Measurements from ENCODE around the gene AASS. TPM values are rescaled to one million over a fixed set of nuclear protein-coding genes. Genes with fewer than 3 reads are reported as not detected.

The AASS gene
- total and polyA plus RNA-seq, 4 donors = 10.8 to 95.4 (median 24.3) TPM

DNA sequence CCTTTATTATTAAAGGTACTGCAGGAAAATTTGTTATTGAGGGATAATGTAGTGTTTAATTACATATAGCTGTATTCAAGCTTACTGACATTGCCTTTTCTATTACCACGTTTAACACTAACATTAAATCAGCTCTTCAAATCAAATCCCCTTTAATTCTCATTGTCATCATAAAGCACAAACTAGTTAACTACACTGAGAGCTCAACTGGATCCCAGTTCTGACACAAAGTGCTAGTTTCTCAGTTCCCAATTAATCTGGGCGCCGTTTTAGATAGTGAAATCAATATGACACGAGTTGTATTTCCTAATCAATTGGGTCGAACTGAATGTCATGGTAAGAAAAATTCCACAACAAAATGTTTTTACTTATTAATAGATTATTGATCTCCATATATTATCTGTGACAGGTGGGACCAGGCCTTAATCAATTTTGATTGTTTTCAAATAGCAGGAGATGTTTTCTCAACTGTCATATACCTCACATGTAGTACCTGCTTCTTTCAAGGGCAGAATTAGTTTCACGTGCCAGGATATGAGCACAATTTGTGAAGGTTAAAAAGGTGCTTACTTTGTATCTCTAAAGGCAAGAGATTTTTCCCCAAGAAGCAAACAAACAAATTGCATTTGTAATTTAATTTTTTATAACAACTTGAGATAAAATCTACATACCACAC, 71.0 kb downstream of the AASS start:
- 81% methylated on average over 6 of the region's 6 CpGs for WGBS
- TF ChIP-seq FOXA1 (IDR thresholded peaks at IDR 0.05) = no peak
- TF ChIP-seq GABPA (IDR thresholded peaks at IDR 0.05 in 1 of 2, conservative IDR thresholded peaks at IDR 0.05 in 1 of 2) = no peak
- no peak for TF ChIP-seq ZBTB33 (IDR thresholded peaks at IDR 0.05)
- TF ChIP-seq, protein P1, sequence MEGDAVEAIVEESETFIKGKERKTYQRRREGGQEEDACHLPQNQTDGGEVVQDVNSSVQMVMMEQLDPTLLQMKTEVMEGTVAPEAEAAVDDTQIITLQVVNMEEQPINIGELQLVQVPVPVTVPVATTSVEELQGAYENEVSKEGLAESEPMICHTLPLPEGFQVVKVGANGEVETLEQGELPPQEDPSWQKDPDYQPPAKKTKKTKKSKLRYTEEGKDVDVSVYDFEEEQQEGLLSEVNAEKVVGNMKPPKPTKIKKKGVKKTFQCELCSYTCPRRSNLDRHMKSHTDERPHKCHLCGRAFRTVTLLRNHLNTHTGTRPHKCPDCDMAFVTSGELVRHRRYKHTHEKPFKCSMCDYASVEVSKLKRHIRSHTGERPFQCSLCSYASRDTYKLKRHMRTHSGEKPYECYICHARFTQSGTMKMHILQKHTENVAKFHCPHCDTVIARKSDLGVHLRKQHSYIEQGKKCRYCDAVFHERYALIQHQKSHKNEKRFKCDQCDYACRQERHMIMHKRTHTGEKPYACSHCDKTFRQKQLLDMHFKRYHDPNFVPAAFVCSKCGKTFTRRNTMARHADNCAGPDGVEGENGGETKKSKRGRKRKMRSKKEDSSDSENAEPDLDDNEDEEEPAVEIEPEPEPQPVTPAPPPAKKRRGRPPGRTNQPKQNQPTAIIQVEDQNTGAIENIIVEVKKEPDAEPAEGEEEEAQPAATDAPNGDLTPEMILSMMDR (IDR thresholded peaks at IDR 0.05; ENCODE audit: low read depth, low read length, missing input control) = no peak

DNA sequence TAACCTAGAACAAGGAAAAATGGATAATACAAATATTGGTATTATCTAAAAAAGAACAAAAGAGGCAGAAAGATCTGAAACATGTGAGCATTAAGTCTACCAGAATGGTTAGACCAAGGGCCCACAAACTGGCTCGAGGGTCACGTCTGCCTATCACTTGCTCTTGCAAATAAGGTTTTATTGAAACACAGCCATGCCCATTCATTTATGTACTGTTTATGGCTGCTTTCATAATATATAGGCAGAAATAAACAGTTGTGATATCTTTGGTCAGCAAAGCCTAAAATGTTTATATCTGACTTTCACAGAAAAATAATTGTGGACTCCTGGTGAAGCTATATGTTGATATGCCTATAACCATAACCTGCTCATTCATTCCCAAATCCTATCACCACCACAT, 71.8 kb downstream of the AASS start:
- H3K9me3 ChIP-seq (ENCODE audit: control insufficient read depth in 4 of 4, low read length in 3 of 4) = no peaks in the 10 kb centered on the region
- TF ChIP-seq RXRA (IDR thresholded peaks at IDR 0.05) = no peak
- no peak for TF ChIP-seq GABPA (IDR thresholded peaks at IDR 0.05 in 1 of 2, conservative IDR thresholded peaks at IDR 0.05 in 1 of 2)
- TF ChIP-seq JUND (IDR thresholded peaks at IDR 0.05) = no peak
- TF ChIP-seq, protein P2, sequence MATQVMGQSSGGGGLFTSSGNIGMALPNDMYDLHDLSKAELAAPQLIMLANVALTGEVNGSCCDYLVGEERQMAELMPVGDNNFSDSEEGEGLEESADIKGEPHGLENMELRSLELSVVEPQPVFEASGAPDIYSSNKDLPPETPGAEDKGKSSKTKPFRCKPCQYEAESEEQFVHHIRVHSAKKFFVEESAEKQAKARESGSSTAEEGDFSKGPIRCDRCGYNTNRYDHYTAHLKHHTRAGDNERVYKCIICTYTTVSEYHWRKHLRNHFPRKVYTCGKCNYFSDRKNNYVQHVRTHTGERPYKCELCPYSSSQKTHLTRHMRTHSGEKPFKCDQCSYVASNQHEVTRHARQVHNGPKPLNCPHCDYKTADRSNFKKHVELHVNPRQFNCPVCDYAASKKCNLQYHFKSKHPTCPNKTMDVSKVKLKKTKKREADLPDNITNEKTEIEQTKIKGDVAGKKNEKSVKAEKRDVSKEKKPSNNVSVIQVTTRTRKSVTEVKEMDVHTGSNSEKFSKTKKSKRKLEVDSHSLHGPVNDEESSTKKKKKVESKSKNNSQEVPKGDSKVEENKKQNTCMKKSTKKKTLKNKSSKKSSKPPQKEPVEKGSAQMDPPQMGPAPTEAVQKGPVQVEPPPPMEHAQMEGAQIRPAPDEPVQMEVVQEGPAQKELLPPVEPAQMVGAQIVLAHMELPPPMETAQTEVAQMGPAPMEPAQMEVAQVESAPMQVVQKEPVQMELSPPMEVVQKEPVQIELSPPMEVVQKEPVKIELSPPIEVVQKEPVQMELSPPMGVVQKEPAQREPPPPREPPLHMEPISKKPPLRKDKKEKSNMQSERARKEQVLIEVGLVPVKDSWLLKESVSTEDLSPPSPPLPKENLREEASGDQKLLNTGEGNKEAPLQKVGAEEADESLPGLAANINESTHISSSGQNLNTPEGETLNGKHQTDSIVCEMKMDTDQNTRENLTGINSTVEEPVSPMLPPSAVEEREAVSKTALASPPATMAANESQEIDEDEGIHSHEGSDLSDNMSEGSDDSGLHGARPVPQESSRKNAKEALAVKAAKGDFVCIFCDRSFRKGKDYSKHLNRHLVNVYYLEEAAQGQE (IDR thresholded peaks at IDR 0.05) = no peak
- TF ChIP-seq SP1 (IDR thresholded peaks at IDR 0.05) = no peak
- H3K9ac ChIP-seq (ENCODE audit: low read depth in 1 of 2, low read length in 2 of 2) = no peak overlapping the region
- no peak overlapping the region for H3K27ac ChIP-seq (ENCODE audit: low read depth in 1 of 2, low read length in 2 of 2)
- H3K4me1 ChIP-seq (ENCODE audit: control insufficient read depth in 4 of 4, insufficient read depth in 4 of 4, low read length in 3 of 4) = no peaks in the 10 kb centered on the region
- H3K4me3 ChIP-seq (ENCODE audit: low read depth in 1 of 3, low read length in 3 of 3) = no peak overlapping the region
- no peaks in the 10 kb centered on the region for H3K27me3 ChIP-seq (ENCODE audit: control insufficient read depth in 4 of 4, insufficient read depth in 4 of 4, low read length in 3 of 4)
- H3K36me3 ChIP-seq (ENCODE audit: control insufficient read depth in 4 of 4, insufficient read depth in 3 of 4, low read depth in 1 of 4, low read length in 3 of 4) = peaks cover 4 to 25% (median 15%) of the 10 kb centered on the region in 4 donors
- 88% methylated on average over 2 of the region's 2 CpGs for WGBS
- DNase-seq (ENCODE audit: low spot score) = no peak

More for the DNA sequence above, 71.0 kb downstream of the AASS start:
- H3K9ac ChIP-seq (ENCODE audit: low read depth in 1 of 2, low read length in 2 of 2) = no peak overlapping the region
- no peak overlapping the region for H3K4me3 ChIP-seq (ENCODE audit: low read depth in 1 of 3, low read length in 3 of 3)
- DNase-seq (ENCODE audit: low spot score) = no peak
- no peak overlapping the region for H3K27ac ChIP-seq (ENCODE audit: low read depth in 1 of 2, low read length in 2 of 2)
- no peaks in the 10 kb centered on the region for H3K27me3 ChIP-seq (ENCODE audit: control insufficient read depth in 4 of 4, insufficient read depth in 4 of 4, low read length in 3 of 4)
- no peaks in the 10 kb centered on the region for H3K9me3 ChIP-seq (ENCODE audit: control insufficient read depth in 4 of 4, low read length in 3 of 4)
- no peaks in the 10 kb centered on the region for H3K4me1 ChIP-seq (ENCODE audit: control insufficient read depth in 4 of 4, insufficient read depth in 4 of 4, low read length in 3 of 4)
- peaks cover 4 to 32% (median 23%) of the 10 kb centered on the region in 4 donors for H3K36me3 ChIP-seq (ENCODE audit: control insufficient read depth in 4 of 4, insufficient read depth in 3 of 4, low read depth in 1 of 4, low read length in 3 of 4)

GRCh38 chr7:122070834-122071233, 73.2 kb downstream of the AASS start:
- H3K27me3 ChIP-seq (ENCODE audit: control insufficient read depth in 4 of 4, insufficient read depth in 4 of 4, low read length in 3 of 4) = no peaks in the 10 kb centered on the region
- H3K36me3 ChIP-seq (ENCODE audit: control insufficient read depth in 4 of 4, insufficient read depth in 3 of 4, low read depth in 1 of 4, low read length in 3 of 4) = peaks cover 2 to 14% (median 7%) of the 10 kb centered on the region in 4 donors
- no peak overlapping the region for H3K4me3 ChIP-seq (ENCODE audit: low read depth in 1 of 3, low read length in 3 of 3)
- H3K4me1 ChIP-seq (ENCODE audit: control insufficient read depth in 4 of 4, insufficient read depth in 4 of 4, low read length in 3 of 4) = no peaks in the 10 kb centered on the region
- H3K27ac ChIP-seq (ENCODE audit: low read depth in 1 of 2, low read length in 2 of 2) = no peak overlapping the region
- DNase-seq (ENCODE audit: low spot score) = no peak
- no peak overlapping the region for H3K9ac ChIP-seq (ENCODE audit: low read depth in 1 of 2, low read length in 2 of 2)
- WGBS = 90% methylated on average over 3 of the region's 3 CpGs
- no peaks in the 10 kb centered on the region for H3K9me3 ChIP-seq (ENCODE audit: control insufficient read depth in 4 of 4, low read length in 3 of 4)
- TF ChIP-seq MAX (IDR thresholded peaks at IDR 0.05) (no peak), YY1 (IDR thresholded peaks at IDR 0.05) (no peak), FOXA2 (IDR thresholded peaks at IDR 0.05) (no peak), NR2F2 (IDR thresholded peaks at IDR 0.05) (no peak), ZBTB33 (IDR thresholded peaks at IDR 0.05) (no peak), FOXA1 (IDR thresholded peaks at IDR 0.05) (no peak), HNF4G (IDR thresholded peaks at IDR 0.05) (no peak)
- TF ChIP-seq, protein P2 (IDR thresholded peaks at IDR 0.05) = no peak

Measured in liver (tissue), 9 donors.